Measurements from ENCODE around the gene ACYP1. TPM values are rescaled to one million over a fixed set of nuclear protein-coding genes. Genes with fewer than 3 reads are reported as not detected.
A peak's percentile ranks its signal among the peaks of the same experiment; 100 is the strongest.

Gene ACYP1
- total RNA-seq, 1 donor from 2014 or later: 35.9 TPM

GRCh38 chr14:75013290-75013689 lies 50.5 kb downstream of the ACYP1 start:
- H3K36me3 Mint-ChIP-seq (ENCODE audit: low read depth): peaks cover 9% of the 10 kb centered on the region
- no peak for DNase-seq (ENCODE audit: low read depth, low spot score)
- TF ChIP-seq CTCF (conservative IDR thresholded peaks at IDR 0.05): no peak
- H3K27me3 Mint-ChIP-seq (ENCODE audit: low read depth): no peaks in the 10 kb centered on the region
- no peaks in the 10 kb centered on the region for H3K4me1 Mint-ChIP-seq
- no peak overlapping the region for H3K4me3 Mint-ChIP-seq
- H3K27ac Mint-ChIP-seq (ENCODE audit: unreplicated experiment): no peak overlapping the region
- no peaks in the 10 kb centered on the region for H3K9me3 Mint-ChIP-seq

GRCh38 chr14:75011356-75011994 lies 52.3 kb downstream of the ACYP1 start:
- H3K4me3 Mint-ChIP-seq: no peak overlapping the region
- no peaks in the 10 kb centered on the region for H3K9me3 Mint-ChIP-seq
- no peak for DNase-seq (ENCODE audit: low read depth, low spot score)
- H3K36me3 Mint-ChIP-seq (ENCODE audit: low read depth): peaks cover 18% of the 10 kb centered on the region
- H3K4me1 Mint-ChIP-seq: no peaks in the 10 kb centered on the region
- H3K27me3 Mint-ChIP-seq (ENCODE audit: low read depth): no peaks in the 10 kb centered on the region
- H3K27ac Mint-ChIP-seq (ENCODE audit: unreplicated experiment): no peak overlapping the region
- no peak for TF ChIP-seq CTCF (conservative IDR thresholded peaks at IDR 0.05)

- Mint-ChIP-seq H3K27ac (ENCODE audit: unreplicated experiment) (no peak overlapping the region), H3K27me3 (ENCODE audit: low read depth) (no peaks in the 10 kb centered on the region), H3K4me3 (no peak overlapping the region), H3K36me3 (ENCODE audit: low read depth) (peaks cover 18% of the 10 kb centered on the region), H3K4me1 (no peaks in the 10 kb centered on the region), H3K9me3 (no peaks in the 10 kb centered on the region)
- no peak for DNase-seq (ENCODE audit: low read depth, low spot score)
- TF ChIP-seq CTCF (conservative IDR thresholded peaks at IDR 0.05): no peak
These were observed 53.2 kb downstream of the ACYP1 start for GRCh38 chr14:75010472-75011093.

GRCh38 chr14:75009176-75009575 lies 54.6 kb downstream of the ACYP1 start:
- H3K4me3 Mint-ChIP-seq: no peak overlapping the region
- peaks cover 18% of the 10 kb centered on the region for H3K36me3 Mint-ChIP-seq (ENCODE audit: low read depth)
- no peak for DNase-seq (ENCODE audit: low read depth, low spot score)
- H3K4me1 Mint-ChIP-seq: peaks cover 5% of the 10 kb centered on the region
- no peak overlapping the region for H3K27ac Mint-ChIP-seq (ENCODE audit: unreplicated experiment)
- TF ChIP-seq CTCF (conservative IDR thresholded peaks at IDR 0.05): no peak
- H3K9me3 Mint-ChIP-seq: no peaks in the 10 kb centered on the region
- no peaks in the 10 kb centered on the region for H3K27me3 Mint-ChIP-seq (ENCODE audit: low read depth)

GRCh38 chr14:75005357-75005756 lies 58.5 kb downstream of the ACYP1 start:
- Mint-ChIP-seq H3K36me3 (ENCODE audit: low read depth) (peaks cover 15% of the 10 kb centered on the region), H3K4me1 (peaks cover 23% of the 10 kb centered on the region), H3K27ac (ENCODE audit: unreplicated experiment) (no peak overlapping the region), H3K4me3 (peak overlapping the region; percentile 73), H3K27me3 (ENCODE audit: low read depth) (no peaks in the 10 kb centered on the region), H3K9me3 (no peaks in the 10 kb centered on the region)
- TF ChIP-seq CTCF (conservative IDR thresholded peaks at IDR 0.05): no peak
- DNase-seq (ENCODE audit: low read depth, low spot score): no peak
